Measurements from ENCODE around the gene HECTD2. TPM values are rescaled to one million over a fixed set of nuclear protein-coding genes. Genes with fewer than 3 reads are reported as not detected.

HECTD2 gene
- total RNA-seq, 1 donor = 15.1 TPM

- TF ChIP-seq CTCF (IDR thresholded peaks at IDR 0.05; ENCODE audit: insufficient read depth, low read depth, low read length) = no peak
- DNase-seq (ENCODE audit: low read depth) = no peak
- H3K4me3 ChIP-seq (ENCODE audit: low read depth, low read length) = no peak overlapping the region
These were observed 18.2 kb upstream of the HECTD2 start for GRCh38 chr10:91391920-91392319.

- TF ChIP-seq CTCF (IDR thresholded peaks at IDR 0.05; ENCODE audit: insufficient read depth, low read depth, low read length) = no peak
These were observed 3.8 kb upstream of the HECTD2 start for GRCh38 chr10:91406322-91406721.

GRCh38 chr10:91409069-91409868 is 875 bp upstream of the HECTD2 start:
- peak overlapping the region; percentile 87 for H3K4me3 ChIP-seq (ENCODE audit: low read depth, low read length)
- TF ChIP-seq CTCF (IDR thresholded peaks at IDR 0.05; ENCODE audit: insufficient read depth, low read depth, low read length) = no peak
- DNase-seq (ENCODE audit: low read depth) = peak; percentile 82

More at GRCh38 chr10:91406322-91406721, 3.8 kb upstream of the HECTD2 start:
- DNase-seq (ENCODE audit: low read depth) = no peak
- no peak overlapping the region for H3K4me3 ChIP-seq (ENCODE audit: low read depth, low read length)

GRCh38 chr10:91410638-91411371 is 661 bp downstream of the HECTD2 start:
- peak overlapping the region; percentile 72 for H3K4me3 ChIP-seq (ENCODE audit: low read depth, low read length)
- TF ChIP-seq CTCF (IDR thresholded peaks at IDR 0.05; ENCODE audit: insufficient read depth, low read depth, low read length) = no peak
- DNase-seq (ENCODE audit: low read depth) = peak; percentile 34

GRCh38 chr10:91411621-91412020 is 1.5 kb downstream of the HECTD2 start:
- DNase-seq (ENCODE audit: low read depth) = no peak
- no peak for TF ChIP-seq CTCF (IDR thresholded peaks at IDR 0.05; ENCODE audit: insufficient read depth, low read depth, low read length)
- peak overlapping the region; percentile 72 for H3K4me3 ChIP-seq (ENCODE audit: low read depth, low read length)

GRCh38 chr10:91412354-91413087 is 2.4 kb downstream of the HECTD2 start:
- no peak for DNase-seq (ENCODE audit: low read depth)
- no peak overlapping the region for H3K4me3 ChIP-seq (ENCODE audit: low read depth, low read length)

More at GRCh38 chr10:91412354-91413087, 2.4 kb downstream of the HECTD2 start:
- no peak for TF ChIP-seq CTCF (IDR thresholded peaks at IDR 0.05; ENCODE audit: insufficient read depth, low read depth, low read length)
